Mammary epithelial cell (primary cell): ENCODE data around the gene FBXO10.

ENCODE experiments used
- EZH2 ChIP-seq: IDR thresholded peaks from 2 replicates; pipeline ENCODE4 v1.6.1; 2012; ENCODE audit warnings: low read length, inconsistent platforms, borderline replicate concordance
- TF ChIP-seq, protein P1 (sequence below), 2 donors: IDR thresholded peaks in 1 of 2; conservative IDR thresholded peaks in 1 of 2; 2 replicates each; pipeline ENCODE4 v1.5.1; 2011 to 2012; ENCODE audit warnings: inconsistent platforms in 2 of 2, low read length in 2 of 2, mild to moderate bottlenecking in 2 of 2, control low read depth in 1 of 2, low read depth in 1 of 2; ENCODE audit not compliant: insufficient read depth in 1 of 2; ENCODE audit errors: extremely low read depth in 1 of 2

DNA sequence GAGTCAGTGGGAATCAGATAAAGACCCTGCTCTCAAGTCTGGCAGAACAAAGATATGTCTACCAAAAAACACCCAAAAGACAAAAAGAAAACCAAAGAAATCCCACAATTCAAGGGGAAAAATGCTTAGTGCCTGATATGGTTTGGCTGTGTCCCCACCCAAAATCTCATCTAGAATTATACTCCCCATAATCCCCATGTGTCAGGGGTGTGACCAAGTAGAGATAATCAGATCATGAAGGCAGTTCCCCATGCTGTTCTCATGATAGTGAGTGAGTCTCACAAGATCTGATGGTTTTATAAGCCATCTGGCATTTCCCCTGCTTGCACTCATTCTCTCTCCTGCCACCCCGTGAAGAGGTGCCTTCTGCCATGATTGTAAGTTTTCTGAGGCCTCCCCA lies 13.4 kb downstream of the FBXO10 start:
- TF ChIP-seq, protein P1, sequence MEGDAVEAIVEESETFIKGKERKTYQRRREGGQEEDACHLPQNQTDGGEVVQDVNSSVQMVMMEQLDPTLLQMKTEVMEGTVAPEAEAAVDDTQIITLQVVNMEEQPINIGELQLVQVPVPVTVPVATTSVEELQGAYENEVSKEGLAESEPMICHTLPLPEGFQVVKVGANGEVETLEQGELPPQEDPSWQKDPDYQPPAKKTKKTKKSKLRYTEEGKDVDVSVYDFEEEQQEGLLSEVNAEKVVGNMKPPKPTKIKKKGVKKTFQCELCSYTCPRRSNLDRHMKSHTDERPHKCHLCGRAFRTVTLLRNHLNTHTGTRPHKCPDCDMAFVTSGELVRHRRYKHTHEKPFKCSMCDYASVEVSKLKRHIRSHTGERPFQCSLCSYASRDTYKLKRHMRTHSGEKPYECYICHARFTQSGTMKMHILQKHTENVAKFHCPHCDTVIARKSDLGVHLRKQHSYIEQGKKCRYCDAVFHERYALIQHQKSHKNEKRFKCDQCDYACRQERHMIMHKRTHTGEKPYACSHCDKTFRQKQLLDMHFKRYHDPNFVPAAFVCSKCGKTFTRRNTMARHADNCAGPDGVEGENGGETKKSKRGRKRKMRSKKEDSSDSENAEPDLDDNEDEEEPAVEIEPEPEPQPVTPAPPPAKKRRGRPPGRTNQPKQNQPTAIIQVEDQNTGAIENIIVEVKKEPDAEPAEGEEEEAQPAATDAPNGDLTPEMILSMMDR (conservative IDR thresholded peaks at IDR 0.05 in 1 of 2, IDR thresholded peaks at IDR 0.05 in 1 of 2; ENCODE audit: extremely low read depth in 1 of 2, insufficient read depth in 1 of 2, low read depth in 1 of 2, low read length in 2 of 2): no peak
- no peak for TF ChIP-seq EZH2
